COLO829 (cell line): ENCODE results near the gene OAF.

Source experiments
- DNase-seq: peaks from one replicate; pipeline ENCODE4 v3.0.0; 2012; ENCODE audit warnings: low spot score

OAF gene

GRCh38 chr11:120201653-120202052, 9.2 kb upstream of the OAF start:
- no peak for DNase-seq

DNA sequence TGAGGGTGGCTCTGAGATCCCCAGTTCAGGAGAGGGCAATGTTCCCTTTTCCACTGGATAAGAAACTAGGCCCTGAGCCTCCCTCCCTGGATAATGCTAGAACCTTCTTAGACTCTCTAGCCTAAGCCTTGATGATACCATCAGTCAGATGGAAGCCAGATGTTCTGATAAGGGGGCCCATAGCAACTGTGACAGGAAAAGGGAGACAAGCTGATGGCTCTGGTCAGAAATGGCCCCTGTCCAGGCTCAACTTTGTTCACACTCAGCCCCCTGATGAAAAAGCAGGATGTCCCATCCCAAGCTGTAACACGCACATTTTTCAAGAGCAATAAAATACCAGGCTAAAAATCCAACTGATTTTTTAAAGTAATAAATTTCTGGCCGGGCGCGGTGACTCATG, 7.2 kb upstream of the OAF start:
- no peak for DNase-seq

DNA sequence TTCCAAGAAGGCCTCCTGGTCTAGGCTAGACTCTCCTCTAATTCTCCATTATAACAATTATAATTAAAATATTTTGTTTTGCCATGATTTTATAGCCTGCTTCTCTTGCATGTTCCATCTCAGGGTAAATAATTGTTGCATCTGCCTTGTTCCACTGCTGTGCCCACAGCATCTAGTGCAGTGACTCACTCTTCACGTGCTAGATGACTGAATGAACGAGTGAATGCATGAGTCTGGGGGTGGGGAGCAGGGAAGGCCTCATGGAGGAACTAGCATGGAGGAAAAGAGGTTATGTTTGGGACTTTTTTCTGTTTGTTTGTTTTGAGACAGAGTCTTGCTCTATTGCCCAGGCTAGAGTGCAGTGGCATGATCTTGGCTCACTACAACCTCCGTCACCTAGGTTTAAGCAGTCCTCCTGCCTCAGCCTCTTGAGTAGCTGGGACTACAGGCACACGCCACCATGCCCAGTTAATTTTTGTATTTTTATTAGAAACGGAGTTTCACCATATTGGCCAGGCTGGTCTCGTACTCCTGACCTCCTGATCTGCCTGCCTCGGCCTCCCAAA, 5.2 kb upstream of the OAF start:
- peak; percentile 77 for DNase-seq

GRCh38 chr11:120207512-120207911, 3.3 kb upstream of the OAF start:
- no peak for DNase-seq

- DNase-seq = no peak
Observed at GRCh38 chr11:120208001-120208441, 2.8 kb upstream of the OAF start.

DNA sequence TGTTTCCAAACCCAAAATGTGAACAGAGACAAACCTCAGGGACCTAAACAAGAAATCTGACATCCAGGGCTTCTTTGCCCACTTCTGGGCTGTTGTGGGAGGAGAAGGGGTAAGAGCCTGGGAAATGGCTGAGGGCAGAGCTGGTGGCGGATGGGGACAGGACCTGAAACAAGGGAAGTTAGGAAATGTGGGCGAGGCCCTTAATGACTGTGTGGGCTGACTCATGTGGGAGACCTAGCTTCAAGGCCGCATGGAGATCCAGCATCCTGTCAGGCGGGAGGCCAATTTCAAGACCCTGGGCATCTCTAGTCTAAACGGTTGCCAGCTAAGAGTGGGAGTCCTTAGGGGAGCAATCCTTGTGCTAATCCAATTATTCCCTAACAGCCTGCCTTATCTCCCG, 2.1 kb upstream of the OAF start:
- no peak for DNase-seq

GRCh38 chr11:120209746-120210625, 846 bp upstream of the OAF start:
- no peak for DNase-seq

DNA sequence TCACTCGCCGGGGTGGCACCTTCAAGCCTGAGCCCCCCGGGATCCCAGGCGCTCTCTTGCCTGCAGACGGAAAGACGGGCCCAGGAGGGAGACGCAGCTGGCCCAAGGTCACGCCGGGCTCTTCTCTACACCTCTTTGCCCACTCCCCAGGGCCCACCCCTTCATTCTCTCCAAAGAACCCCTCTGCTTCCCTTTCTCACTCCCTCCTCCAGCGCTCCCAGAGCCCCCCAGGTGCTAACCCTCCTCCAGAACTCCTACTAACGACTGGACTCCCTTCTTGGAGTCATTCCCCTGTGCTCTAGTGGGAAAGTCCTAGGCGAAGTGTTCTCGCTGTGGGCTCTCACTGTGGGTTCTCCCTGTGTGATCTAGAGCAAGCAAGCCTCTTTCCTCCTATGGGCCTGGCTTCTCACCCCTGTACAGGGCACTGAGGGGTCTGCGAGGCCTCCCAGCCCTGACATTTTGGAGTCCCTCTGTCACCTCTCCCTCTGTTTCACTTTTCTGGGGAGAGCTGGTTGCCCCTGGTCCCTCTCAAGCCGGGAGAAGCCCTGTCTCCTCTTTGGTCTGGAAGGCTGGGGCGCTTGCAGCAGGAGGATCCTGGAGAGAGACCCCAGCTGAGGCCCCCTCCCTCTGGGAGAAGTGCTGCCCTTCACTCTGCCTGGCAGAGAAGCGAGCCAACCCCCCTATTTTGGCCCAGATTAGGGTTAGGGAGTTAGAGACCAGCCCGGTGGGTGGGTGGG, 858 bp downstream of the OAF start:
- DNase-seq = no peak

DNA sequence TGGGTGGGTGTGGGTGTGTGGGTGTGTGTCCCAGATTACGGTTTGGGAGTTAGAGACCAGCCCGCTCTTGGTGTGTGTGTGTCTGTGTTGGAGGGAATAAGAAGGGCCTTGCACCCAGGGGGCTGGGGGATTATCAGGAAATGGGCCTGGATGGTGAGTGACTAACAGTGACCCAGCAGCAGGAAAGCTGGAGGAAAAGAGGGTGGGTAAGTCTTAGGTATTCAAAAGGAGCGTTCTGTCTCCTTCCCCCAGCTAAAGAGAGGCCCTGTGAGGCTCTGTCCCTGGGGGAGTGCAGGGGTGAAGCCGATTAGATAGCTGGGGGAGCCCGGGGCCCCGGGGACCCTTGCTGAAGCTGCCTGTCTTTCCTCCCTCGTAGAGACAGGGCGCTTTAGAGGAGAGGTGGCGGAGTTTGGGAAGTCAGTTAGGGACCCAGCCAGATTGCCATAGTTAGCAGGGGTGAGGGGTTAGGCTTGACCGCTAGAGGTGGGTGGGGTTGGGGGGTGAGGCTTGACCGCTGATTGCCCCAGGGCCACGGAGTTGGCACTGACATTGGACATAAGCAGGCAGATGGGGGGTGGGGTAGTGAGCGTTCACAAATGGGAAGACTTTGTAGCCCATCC, 1.5 kb downstream of the OAF start:
- no peak for DNase-seq

DNA sequence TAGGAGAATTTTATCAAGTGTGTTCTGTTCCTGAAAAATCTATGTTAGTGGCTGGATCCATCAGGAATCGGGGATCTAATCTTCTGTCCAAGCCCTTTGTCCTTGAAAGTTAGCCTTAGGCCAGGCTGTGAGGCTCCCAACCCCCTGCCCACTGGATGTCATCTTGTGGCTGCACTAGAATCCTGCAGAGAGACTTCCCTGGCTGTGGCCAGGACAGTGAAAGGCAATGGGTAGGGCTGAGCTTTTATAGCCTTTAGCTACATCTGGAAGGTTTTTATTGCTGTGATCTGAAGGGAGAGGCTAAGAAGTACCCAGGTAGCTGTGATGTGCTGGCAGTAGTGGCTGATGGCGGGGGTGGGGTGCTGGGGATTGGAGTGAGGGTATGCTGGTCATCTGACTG, 2.1 kb downstream of the OAF start:
- no peak for DNase-seq

DNA sequence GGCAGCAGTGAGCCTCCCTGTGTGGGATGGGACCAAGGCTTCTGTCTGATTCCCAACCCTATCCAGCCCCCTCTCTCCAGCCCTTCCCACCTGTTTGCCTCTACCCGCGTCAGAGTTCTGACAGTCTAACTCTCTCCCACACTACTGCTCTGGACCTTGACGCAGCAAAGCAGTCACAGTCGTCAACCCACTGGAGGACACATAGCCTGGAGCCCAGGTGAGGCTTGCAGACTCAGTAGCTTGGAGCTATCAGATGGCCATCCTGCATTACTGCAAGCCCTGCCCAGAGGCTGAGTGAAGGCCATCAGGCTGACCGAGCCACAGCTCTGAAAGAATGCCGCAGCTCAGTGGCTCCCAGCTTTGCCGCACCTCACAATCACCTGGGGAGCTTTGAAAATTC, 3.7 kb downstream of the OAF start:
- DNase-seq = no peak

DNA sequence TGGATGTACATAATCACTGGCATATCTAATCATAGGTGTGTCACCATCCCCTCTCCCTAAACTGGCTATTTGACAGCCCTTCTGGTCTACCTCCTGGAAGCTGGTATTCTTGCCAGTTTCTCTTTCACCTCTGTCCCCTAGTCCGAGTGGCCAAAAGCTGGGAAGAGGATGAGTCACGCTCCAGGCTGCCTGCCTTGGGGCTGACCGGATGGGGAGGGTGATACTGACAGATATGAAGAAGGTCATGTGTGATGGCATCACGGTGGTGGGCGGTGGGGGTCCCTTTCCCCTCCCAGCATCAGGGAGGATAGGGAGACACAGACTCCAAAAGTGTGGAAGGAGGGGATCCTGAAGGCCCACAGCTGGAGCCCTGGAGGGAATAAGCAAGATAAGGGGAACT, 4.8 kb downstream of the OAF start:
- DNase-seq = peak; percentile 68

GRCh38 chr11:120216426-120217102, 5.7 kb downstream of the OAF start:
- no peak for DNase-seq

- no peak for DNase-seq
Observed at GRCh38 chr11:120217526-120217925, 6.7 kb downstream of the OAF start.

DNA sequence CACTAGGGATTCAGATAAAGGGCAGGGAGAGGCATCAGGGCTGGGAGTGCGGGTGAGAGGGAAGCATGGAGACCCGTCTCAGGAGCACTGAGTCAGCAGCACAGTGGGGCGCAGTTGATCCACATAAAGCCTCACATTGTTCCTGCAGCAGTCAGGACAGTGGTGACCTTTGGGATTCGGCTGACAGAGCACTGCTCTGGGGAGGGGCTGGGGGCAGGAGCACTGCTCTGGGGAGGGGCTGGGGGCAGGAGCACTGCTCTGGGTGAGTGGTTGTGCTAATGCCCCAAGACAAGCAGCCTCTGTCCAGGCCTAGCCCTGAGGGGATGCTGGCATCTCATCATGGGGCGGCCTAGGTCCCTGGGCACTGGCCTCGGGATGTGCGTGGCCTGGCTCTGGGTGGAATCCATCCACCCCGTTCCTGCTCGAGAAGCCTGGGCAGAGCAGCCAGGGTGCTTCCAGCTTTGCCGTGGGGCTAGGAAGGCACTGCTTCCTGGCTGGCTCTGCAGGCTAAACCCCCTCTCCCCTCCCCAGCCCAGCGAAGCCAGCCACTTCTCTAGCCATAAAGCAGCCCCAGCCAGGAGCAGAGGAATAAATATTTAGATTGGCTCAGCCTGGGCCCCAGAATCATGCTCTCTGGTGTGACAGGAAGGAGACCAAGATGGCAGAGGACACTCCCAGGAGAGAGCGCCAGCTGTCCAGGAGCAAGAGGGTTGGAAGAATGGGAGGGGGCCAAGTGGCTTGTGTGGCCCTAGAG, 7.3 kb downstream of the OAF start:
- DNase-seq = peak; percentile 94

DNA sequence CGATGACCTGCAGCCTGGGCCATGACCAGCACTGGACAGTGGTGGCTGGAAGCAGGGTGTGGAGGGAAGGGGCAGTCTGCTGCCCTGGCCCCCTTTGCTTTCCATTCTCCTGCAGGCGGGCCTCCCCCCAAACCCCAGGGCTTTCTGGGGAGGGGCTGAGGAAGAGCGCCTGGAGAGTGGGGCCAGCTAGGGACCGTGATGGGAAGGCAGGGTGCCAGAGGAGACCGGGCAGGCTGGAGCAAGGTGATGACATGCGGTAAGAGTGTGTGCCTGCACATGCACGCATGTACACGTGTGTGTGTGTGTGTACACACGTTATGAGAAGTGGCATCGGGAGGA, 7.8 kb downstream of the OAF start:
- no peak for DNase-seq

DNA sequence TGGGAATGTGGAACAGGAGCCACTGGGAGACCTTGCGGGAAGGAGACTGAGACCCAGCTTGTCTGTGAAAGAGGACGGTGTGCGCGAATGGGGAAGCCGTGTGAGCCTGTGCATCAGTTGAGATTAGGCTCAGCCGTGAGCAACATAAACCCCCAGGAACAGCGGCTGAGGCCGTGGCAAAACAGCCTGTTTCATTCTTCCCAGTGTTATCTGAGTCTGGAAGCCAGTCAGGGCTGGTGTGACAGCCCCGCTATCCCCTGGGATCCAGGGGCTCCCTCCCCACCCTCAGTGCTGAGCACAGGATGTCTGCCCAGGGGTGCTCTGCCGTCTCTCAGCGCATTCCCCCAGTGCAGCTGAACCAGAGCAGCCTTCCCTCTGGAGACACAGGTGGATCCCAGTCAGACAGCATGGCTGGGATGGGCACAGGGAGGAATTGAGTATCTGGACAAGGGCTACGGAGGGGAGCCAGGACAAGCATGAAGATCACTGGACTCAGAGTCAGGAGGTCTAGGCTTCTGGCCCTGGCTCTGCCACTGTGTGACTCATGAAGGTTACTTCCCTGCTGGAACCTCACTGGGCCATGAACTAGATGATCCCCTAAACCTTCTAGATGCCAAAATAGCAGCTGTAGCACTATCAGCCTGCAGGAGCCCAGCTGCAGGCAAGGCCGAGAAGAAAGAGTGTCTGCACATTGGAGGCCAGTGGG, 8.6 kb downstream of the OAF start:
- DNase-seq = no peak

- no peak for DNase-seq
Observed at GRCh38 chr11:120219938-120220746, 9.3 kb downstream of the OAF start.

GRCh38 chr11:120220747-120221037, 9.9 kb downstream of the OAF start:
- no peak for DNase-seq

GRCh38 chr11:120221115-120221752, 10.4 kb downstream of the OAF start:
- no peak for DNase-seq
